Activated T-cell treated with anti-CD3 and anti-CD28 coated beads, Interleukin-2, amount 50 U/mL, for 24 hours (primary cell): Measurements from ENCODE around the gene BICDL2.
A peak's percentile ranks its signal among the peaks of the same experiment; 100 is the strongest.

Experiments used
- DNase-seq: peaks from one replicate; pipeline ENCODE4 v3.0.0-alpha.2; 2020
- H3K27ac Mint-ChIP-seq: 2 replicates; pipeline ENCODE4 v1.8.0; 2020; ENCODE audit warnings: mild to moderate bottlenecking, mixed read lengths
- H3K27me3 Mint-ChIP-seq: 2 replicates; pipeline ENCODE4 v1.8.0; 2020; ENCODE audit warnings: mixed read lengths
- H3K36me3 Mint-ChIP-seq: 2 replicates; pipeline ENCODE4 v1.8.0; 2020; ENCODE audit warnings: low read depth, mixed read lengths
- H3K4me1 Mint-ChIP-seq: 2 replicates; pipeline ENCODE4 v1.8.0; 2020; ENCODE audit warnings: low read depth, mixed read lengths
- H3K4me3 Mint-ChIP-seq: 2 replicates; pipeline ENCODE4 v1.8.0; 2020; ENCODE audit warnings: mild to moderate bottlenecking, moderate library complexity, mixed read lengths
- H3K9me3 Mint-ChIP-seq: 2 replicates; pipeline ENCODE4 v1.8.0; 2020; ENCODE audit warnings: mixed read lengths

Gene BICDL2

DNA sequence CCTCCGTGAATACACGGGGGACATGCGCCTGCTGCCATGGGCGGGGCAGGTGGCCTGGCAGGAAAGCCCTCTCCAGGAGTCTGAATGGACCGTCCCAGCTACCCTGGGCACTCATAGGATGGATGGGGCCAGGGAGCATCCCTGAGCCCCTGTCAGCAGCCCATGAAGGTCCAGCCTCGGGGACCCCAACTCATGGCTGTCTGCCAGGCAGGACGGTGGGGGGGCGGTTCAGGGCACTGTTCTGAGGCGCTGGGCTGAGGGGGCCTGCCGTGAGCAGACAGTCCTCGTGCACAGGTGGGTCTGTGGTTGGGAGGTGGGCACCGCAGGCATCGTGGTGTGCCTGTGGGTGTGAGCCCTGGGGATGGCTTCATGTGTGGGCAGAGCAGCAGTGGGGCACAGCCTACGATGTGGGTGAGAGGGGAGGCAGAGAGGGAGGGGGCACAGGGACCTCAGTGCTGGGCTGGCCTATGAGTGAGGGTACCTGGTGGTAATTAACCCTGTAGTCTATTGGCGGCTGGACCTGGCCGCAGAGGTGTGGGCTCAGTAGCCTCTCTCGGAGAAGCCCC lies 50.0 kb downstream of the BICDL2 start:
- no peaks in the 10 kb centered on the region for H3K36me3 Mint-ChIP-seq
- H3K4me3 Mint-ChIP-seq = no peak overlapping the region
- peaks cover 14% of the 10 kb centered on the region for H3K4me1 Mint-ChIP-seq
- DNase-seq = no peak
- H3K9me3 Mint-ChIP-seq = no peaks in the 10 kb centered on the region
- peaks cover 5% of the 10 kb centered on the region for H3K27me3 Mint-ChIP-seq
- H3K27ac Mint-ChIP-seq = no peak overlapping the region

GRCh38 chr16:2985893-2986355 lies 50.8 kb downstream of the BICDL2 start:
- H3K27ac Mint-ChIP-seq = no peak overlapping the region
- H3K27me3 Mint-ChIP-seq = peaks cover 5% of the 10 kb centered on the region
- no peak for DNase-seq
- peaks cover 20% of the 10 kb centered on the region for H3K4me1 Mint-ChIP-seq
- H3K36me3 Mint-ChIP-seq = no peaks in the 10 kb centered on the region
- H3K9me3 Mint-ChIP-seq = no peaks in the 10 kb centered on the region
- H3K4me3 Mint-ChIP-seq = no peak overlapping the region

DNA sequence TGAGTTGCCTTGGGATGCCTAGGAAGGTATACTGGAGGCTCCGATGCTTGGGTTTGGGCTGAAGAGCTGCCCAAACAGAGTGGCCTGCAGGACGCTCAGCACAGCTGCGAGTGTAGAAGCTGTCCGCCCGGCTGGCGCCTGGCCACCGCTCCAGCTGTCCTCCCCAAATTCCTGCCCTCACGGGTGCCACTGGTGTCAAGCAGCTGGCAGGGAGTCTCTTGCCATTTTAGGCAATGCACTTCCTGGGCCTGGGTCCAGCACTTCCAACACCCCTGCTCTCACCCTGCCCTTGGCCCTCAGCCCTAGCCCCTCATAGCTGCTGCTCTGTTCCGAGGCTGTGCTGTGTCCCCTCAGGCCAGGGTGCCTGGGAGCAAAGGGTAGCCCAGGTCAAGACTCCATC lies 51.3 kb downstream of the BICDL2 start:
- Mint-ChIP-seq H3K9me3 (no peaks in the 10 kb centered on the region), H3K36me3 (peaks cover 3% of the 10 kb centered on the region), H3K27ac (no peak overlapping the region), H3K4me1 (peaks cover 25% of the 10 kb centered on the region), H3K27me3 (peaks cover 5% of the 10 kb centered on the region), H3K4me3 (no peak overlapping the region)
- DNase-seq = no peak

DNA sequence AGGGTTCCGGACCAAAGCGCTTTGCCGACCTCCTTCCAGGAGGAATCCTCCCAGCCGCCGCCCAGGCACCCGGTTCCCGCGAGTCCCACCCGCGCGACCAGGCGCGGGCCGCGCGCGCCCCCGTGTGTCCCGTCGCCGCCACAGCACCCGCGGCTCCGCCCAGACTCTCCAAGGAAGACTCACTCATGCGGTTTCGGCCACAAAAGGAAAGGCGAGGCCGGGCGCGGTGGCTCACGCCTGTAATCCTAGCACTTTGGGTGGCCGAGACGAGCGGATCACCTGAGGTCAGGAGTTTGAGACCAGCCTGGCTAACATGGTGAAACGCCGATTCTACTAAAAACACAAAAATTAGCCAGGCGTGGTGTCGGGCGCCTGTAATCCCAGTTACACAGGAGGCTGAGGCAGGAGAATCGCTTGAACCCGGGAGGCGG lies 53.0 kb downstream of the BICDL2 start:
- DNase-seq = peak; percentile 86
- peaks cover 28% of the 10 kb centered on the region for H3K4me1 Mint-ChIP-seq
- H3K27ac Mint-ChIP-seq = no peak overlapping the region
- H3K36me3 Mint-ChIP-seq = peaks cover 10% of the 10 kb centered on the region
- no peaks in the 10 kb centered on the region for H3K9me3 Mint-ChIP-seq
- peak overlapping the region; percentile 33 for H3K4me3 Mint-ChIP-seq
- peaks cover 5% of the 10 kb centered on the region for H3K27me3 Mint-ChIP-seq

DNA sequence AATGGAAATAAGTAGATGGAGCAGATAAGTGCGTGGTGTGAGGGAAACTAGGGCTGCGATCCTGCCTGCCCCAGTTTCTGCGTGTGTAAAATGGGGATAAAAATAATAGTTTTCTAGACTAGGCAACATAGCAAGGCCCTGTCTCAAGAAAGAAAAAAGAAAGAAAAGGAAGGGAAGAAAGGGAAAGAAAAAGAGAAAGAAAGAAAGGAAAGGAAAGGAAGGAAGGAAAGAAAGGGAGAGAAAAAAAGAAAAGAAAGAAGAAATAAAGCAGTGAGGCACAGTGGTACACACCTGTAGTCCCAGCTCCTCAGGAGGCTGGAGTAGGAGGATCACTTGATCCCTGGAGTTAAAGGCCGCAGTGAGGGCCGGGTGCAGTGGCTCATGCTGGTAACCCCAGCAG lies 54.3 kb downstream of the BICDL2 start:
- Mint-ChIP-seq H3K27ac (no peak overlapping the region), H3K4me3 (peak overlapping the region; percentile 60), H3K27me3 (peaks cover 5% of the 10 kb centered on the region), H3K4me1 (peaks cover 33% of the 10 kb centered on the region), H3K36me3 (peaks cover 21% of the 10 kb centered on the region), H3K9me3 (no peaks in the 10 kb centered on the region)
- DNase-seq = no peak

DNA sequence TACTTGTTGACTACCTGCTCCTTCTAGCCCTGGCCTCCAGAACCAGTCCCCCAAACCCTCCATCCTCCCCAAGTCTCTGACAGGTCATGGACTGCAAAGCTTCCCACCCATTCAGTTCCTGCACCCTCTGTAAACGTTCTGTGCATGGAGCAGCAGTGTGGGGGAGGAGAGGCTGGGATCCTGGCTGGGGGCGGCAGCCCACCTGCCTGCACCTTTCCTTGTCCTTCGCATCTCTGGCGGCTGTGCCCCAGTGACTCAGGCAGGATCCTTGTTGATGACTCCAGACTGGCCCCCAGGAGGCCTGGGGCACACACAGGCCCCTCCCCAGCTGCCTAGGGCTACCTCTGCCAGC lies 54.9 kb downstream of the BICDL2 start:
- peaks cover 33% of the 10 kb centered on the region for H3K4me1 Mint-ChIP-seq
- H3K9me3 Mint-ChIP-seq = no peaks in the 10 kb centered on the region
- peaks cover 5% of the 10 kb centered on the region for H3K27me3 Mint-ChIP-seq
- peak overlapping the region; percentile 60 for H3K4me3 Mint-ChIP-seq
- H3K27ac Mint-ChIP-seq = peak overlapping the region; percentile 45
- H3K36me3 Mint-ChIP-seq = peaks cover 26% of the 10 kb centered on the region
- no peak for DNase-seq

DNA sequence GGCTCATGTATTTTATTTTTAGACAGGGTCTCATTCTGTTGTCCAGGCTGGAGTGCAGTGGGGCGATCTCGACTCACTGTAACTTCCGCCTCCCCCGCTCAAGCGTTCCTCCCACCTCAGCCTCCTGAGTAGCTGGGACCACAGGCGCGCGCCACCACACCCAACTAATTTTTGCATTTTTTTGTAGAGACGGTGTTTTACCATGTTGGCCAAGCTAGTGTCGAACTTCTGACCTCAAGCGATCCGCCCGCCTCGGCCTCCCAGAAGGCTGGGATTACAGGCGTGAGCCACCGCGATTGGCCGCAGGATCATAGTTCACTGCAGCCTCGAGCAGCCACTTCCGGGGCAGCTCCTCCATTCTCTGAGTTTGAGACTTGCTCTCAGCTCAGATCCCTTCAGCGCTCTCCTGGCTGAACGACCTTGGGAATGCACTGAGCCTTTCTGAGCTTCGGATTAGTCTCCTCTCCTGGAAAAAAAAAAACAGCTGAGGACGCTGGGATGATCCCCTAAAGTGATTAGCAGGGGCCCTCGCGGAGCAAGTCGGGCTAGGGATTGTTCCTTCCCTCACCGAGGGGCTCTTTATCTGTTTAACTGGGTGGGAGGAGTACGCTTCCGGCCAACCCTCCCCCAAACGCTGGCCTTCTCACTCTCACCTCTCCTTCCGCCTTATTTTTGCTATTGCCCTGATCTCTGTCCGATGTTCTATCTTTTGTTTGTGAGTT lies 55.4 kb downstream of the BICDL2 start:
- Mint-ChIP-seq H3K4me3 (peak overlapping the region; percentile 90), H3K9me3 (no peaks in the 10 kb centered on the region), H3K4me1 (peaks cover 33% of the 10 kb centered on the region), H3K27me3 (peaks cover 3% of the 10 kb centered on the region), H3K27ac (peak overlapping the region; percentile 88), H3K36me3 (peaks cover 31% of the 10 kb centered on the region)
- DNase-seq = no peak

GRCh38 chr16:2980227-2981176 lies 56.2 kb downstream of the BICDL2 start, which contains the start of gene PKMYT1:
TSS of gene PKMYT1 (minus strand) at chr16:2980446. CDS start at chr16:2979657, 789 bp downstream.
- DNase-seq = peak; percentile 98
- Mint-ChIP-seq H3K27me3 (peaks cover 3% of the 10 kb centered on the region), H3K9me3 (no peaks in the 10 kb centered on the region), H3K36me3 (peaks cover 40% of the 10 kb centered on the region), H3K27ac (peak within 1 kb of the TSS; percentile 88), H3K4me3 (peak within 1 kb of the TSS; percentile 90), H3K4me1 (peaks cover 33% of the 10 kb centered on the region)

DNA sequence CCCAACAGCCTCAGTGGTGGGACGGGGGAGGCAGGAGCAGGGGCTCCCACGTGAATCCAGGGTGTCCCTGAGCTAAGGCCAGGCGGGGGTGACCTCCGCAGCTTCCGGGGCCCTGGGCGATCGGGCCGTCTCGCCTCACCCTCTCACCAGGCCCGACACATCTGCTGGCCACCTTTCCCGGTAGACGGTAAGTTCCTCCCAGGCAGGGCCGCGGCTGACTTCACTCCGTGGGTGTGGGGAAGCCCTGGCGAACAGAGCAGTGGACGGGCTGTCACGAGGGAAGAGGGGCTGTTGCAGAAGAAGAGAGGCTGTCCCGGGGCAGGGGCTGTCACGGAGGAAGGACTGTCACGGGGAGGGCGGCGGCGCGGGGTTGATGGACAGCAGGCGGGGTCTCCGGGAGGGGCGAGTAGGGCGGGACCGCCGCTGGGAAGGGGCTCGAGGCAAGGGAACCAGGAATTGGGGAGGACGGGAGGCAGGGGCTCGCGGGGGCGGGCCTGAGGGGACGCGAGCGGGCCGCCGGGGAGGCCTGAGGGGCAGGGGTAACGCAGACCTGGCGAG lies 57.0 kb downstream of the BICDL2 start:
- DNase-seq = no peak
- Mint-ChIP-seq H3K27me3 (peaks cover 3% of the 10 kb centered on the region), H3K4me1 (peaks cover 33% of the 10 kb centered on the region), H3K9me3 (no peaks in the 10 kb centered on the region), H3K27ac (peak overlapping the region; percentile 88), H3K36me3 (peaks cover 47% of the 10 kb centered on the region), H3K4me3 (peak overlapping the region; percentile 90)
